ENCODE data around the gene PGBD5. TPM values are rescaled to one million over a fixed set of nuclear protein-coding genes. Genes with fewer than 3 reads are reported as not detected.

Gene PGBD5
- total and polyA plus RNA-seq, 2 donors (not counting 1 experiment from before 2014, with no cell fraction given), result 0.10 to 0.17 TPM

DNA sequence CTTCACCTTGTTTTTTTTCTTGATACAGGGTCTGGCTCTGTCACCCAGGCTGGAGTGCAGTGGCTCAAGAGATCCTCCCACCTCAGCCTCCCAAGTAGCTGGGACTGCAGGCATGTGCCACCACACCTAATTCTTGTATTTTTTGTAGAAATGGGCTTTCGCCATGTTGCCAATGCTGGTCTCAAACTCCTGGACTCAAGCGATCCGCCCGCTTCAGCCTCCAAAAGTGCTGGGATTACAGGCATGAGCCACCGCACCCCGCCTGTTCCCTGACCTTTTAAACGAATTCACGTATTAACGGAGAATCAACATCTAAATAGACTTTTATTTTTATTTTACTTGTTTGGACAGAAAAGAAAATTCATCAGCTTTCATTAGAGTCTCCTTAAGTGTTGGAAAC, 104.8 kb downstream of the PGBD5 start:
- H3K4me2 ChIP-seq (ENCODE audit: extremely low read depth, insufficient read depth, low read length), result no peak overlapping the region
- DNase-seq (ENCODE audit: low read depth in 2 of 2), result no peak
- H4K20me1 ChIP-seq (ENCODE audit: control insufficient read depth, extremely low read depth, insufficient read depth, low read length), result no peaks in the 10 kb centered on the region
- no peak overlapping the region for H3K27ac ChIP-seq (ENCODE audit: insufficient read depth, low read length)
- H3K4me1 ChIP-seq (ENCODE audit: control insufficient read depth, extremely low read depth, insufficient read depth, low read length), result no peaks in the 10 kb centered on the region
- H3K79me2 ChIP-seq (ENCODE audit: control insufficient read depth, insufficient read depth, low read length), result no peaks in the 10 kb centered on the region
- no peak overlapping the region for H3K4me3 ChIP-seq (replicated peaks in 1 of 4; ENCODE audit: control extremely low read depth in 1 of 4, insufficient read depth in 1 of 4, low read depth in 3 of 4, low read length in 4 of 4)
- no peak overlapping the region for H2AFZ ChIP-seq (ENCODE audit: low read length)
- no peaks in the 10 kb centered on the region for H3K9me3 ChIP-seq (ENCODE audit: control insufficient read depth, insufficient read depth, low read depth, low read length)
- no peak overlapping the region for H3K9ac ChIP-seq (ENCODE audit: insufficient read depth, low read length)
- TF ChIP-seq, protein P1, sequence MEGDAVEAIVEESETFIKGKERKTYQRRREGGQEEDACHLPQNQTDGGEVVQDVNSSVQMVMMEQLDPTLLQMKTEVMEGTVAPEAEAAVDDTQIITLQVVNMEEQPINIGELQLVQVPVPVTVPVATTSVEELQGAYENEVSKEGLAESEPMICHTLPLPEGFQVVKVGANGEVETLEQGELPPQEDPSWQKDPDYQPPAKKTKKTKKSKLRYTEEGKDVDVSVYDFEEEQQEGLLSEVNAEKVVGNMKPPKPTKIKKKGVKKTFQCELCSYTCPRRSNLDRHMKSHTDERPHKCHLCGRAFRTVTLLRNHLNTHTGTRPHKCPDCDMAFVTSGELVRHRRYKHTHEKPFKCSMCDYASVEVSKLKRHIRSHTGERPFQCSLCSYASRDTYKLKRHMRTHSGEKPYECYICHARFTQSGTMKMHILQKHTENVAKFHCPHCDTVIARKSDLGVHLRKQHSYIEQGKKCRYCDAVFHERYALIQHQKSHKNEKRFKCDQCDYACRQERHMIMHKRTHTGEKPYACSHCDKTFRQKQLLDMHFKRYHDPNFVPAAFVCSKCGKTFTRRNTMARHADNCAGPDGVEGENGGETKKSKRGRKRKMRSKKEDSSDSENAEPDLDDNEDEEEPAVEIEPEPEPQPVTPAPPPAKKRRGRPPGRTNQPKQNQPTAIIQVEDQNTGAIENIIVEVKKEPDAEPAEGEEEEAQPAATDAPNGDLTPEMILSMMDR (conservative IDR thresholded peaks at IDR 0.05 in 1 of 2, IDR thresholded peaks at IDR 0.05 in 1 of 2; ENCODE audit: low read depth in 1 of 2, low read length in 2 of 2), result no peak
- no peak for TF ChIP-seq EZH2 (IDR thresholded peaks at IDR 0.05; ENCODE audit: low read length, missing control alignments)
- no peaks in the 10 kb centered on the region for H3K36me3 ChIP-seq (ENCODE audit: control insufficient read depth, insufficient read depth, low read length)
- no peaks in the 10 kb centered on the region for H3K27me3 ChIP-seq (ENCODE audit: control insufficient read depth, insufficient read depth, low read length)

DNA sequence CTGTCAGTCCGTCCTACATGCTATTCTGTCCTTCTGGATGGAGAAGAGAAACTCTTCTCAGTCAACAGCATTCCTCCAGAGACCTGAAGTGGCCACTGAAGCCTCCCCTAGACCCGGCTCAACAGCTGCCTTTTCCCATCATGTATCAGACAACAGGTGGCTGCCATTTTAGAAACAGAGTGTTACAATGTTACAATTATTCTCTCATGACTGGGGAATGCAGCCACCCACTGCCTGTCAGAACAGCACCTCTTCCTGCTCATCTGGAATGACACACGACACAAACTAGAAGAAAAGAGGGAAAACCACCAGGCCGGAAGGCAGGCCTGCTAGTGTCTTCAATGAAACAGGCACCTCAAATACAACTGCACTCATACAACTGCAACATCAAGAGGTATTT, 105.3 kb downstream of the PGBD5 start:
- Histone ChIP-seq H3K9ac (ENCODE audit: insufficient read depth, low read length) (no peak overlapping the region), H3K27ac (ENCODE audit: insufficient read depth, low read length) (no peak overlapping the region), H3K36me3 (ENCODE audit: control insufficient read depth, insufficient read depth, low read length) (no peaks in the 10 kb centered on the region), H3K4me3 (replicated peaks in 1 of 4; ENCODE audit: control extremely low read depth in 1 of 4, insufficient read depth in 1 of 4, low read depth in 3 of 4, low read length in 4 of 4) (no peak overlapping the region), H3K9me3 (ENCODE audit: control insufficient read depth, insufficient read depth, low read depth, low read length) (no peaks in the 10 kb centered on the region), H4K20me1 (ENCODE audit: control insufficient read depth, extremely low read depth, insufficient read depth, low read length) (no peaks in the 10 kb centered on the region), H3K27me3 (ENCODE audit: control insufficient read depth, insufficient read depth, low read length) (no peaks in the 10 kb centered on the region), H2AFZ (ENCODE audit: low read length) (no peak overlapping the region), H3K79me2 (ENCODE audit: control insufficient read depth, insufficient read depth, low read length) (no peaks in the 10 kb centered on the region), H3K4me2 (ENCODE audit: extremely low read depth, insufficient read depth, low read length) (no peak overlapping the region), H3K4me1 (ENCODE audit: control insufficient read depth, extremely low read depth, insufficient read depth, low read length) (no peaks in the 10 kb centered on the region)
- no peak for DNase-seq (ENCODE audit: low read depth in 2 of 2)
- TF ChIP-seq, protein P1 (conservative IDR thresholded peaks at IDR 0.05 in 1 of 2, IDR thresholded peaks at IDR 0.05 in 1 of 2; ENCODE audit: low read depth in 1 of 2, low read length in 2 of 2), result no peak
- TF ChIP-seq EZH2 (IDR thresholded peaks at IDR 0.05; ENCODE audit: low read length, missing control alignments), result no peak

DNA sequence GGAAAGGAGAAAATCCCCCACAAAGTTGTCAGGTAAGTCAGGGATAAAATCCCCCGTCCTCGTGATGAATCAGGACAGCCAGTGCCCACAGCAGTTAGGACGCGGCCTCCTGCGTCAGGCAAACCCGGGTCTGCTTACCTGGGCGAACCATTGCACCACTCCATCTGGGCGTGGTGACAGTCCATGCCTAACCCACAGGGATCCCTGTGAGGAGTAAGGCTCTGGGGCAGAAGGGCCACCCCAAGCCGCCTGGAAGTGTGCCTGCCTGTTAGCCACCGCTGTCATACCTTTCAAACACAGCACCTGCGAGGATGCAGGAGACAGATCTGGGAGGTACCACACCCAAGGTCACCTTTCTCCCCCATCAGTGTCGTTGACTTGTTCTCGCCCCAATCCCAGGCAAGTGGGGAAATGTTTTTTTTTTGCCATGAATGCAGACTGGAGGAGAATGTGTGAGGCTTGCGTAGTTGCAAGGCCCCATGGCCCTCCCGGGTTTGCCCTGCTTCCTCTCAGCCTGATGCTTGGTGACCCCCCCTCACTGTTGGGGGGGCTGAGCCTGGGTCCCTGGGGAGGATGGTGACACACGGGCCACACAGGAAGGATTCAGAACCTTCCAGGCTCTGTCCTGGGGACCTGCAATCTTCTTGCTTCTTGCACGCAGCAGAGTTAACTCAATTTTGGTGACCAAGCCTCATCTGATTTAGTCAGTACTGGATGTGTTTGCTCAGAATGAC, 107.0 kb downstream of the PGBD5 start:
- H3K36me3 ChIP-seq (ENCODE audit: control insufficient read depth, insufficient read depth, low read length), result no peaks in the 10 kb centered on the region
- H3K9ac ChIP-seq (ENCODE audit: insufficient read depth, low read length), result no peak overlapping the region
- TF ChIP-seq, protein P1 (conservative IDR thresholded peaks at IDR 0.05 in 1 of 2, IDR thresholded peaks at IDR 0.05 in 1 of 2; ENCODE audit: low read depth in 1 of 2, low read length in 2 of 2), result no peak

More for the DNA sequence above, 107.0 kb downstream of the PGBD5 start:
- H2AFZ ChIP-seq (ENCODE audit: low read length), result no peak overlapping the region
- no peaks in the 10 kb centered on the region for H3K27me3 ChIP-seq (ENCODE audit: control insufficient read depth, insufficient read depth, low read length)
- no peaks in the 10 kb centered on the region for H3K4me1 ChIP-seq (ENCODE audit: control insufficient read depth, extremely low read depth, insufficient read depth, low read length)
- H3K9me3 ChIP-seq (ENCODE audit: control insufficient read depth, insufficient read depth, low read depth, low read length), result no peaks in the 10 kb centered on the region
- no peak for DNase-seq (ENCODE audit: low read depth in 2 of 2)
- no peaks in the 10 kb centered on the region for H4K20me1 ChIP-seq (ENCODE audit: control insufficient read depth, extremely low read depth, insufficient read depth, low read length)
- no peak overlapping the region for H3K4me3 ChIP-seq (replicated peaks in 1 of 4; ENCODE audit: control extremely low read depth in 1 of 4, insufficient read depth in 1 of 4, low read depth in 3 of 4, low read length in 4 of 4)
- no peaks in the 10 kb centered on the region for H3K79me2 ChIP-seq (ENCODE audit: control insufficient read depth, insufficient read depth, low read length)
- H3K27ac ChIP-seq (ENCODE audit: insufficient read depth, low read length), result no peak overlapping the region
- no peak overlapping the region for H3K4me2 ChIP-seq (ENCODE audit: extremely low read depth, insufficient read depth, low read length)

All from fibroblast of lung (primary cell).